B cell (primary cell): ENCODE results near the gene C6orf136. TPM values are rescaled to one million over a fixed set of nuclear protein-coding genes. Genes with fewer than 3 reads are reported as not detected.

Experiments used
- ATAC-seq: fragments of 200-7000 bp; cut with Tn5 transposase; one replicate; pipeline ENCODE4 v1.10.0; 2021; ENCODE audit warnings: low read depth, mild to moderate bottlenecking, moderate number of reproducible peaks, moderate library complexity
- CTCF ChIA-PET: fragments of 350-600 bp; sonication (Branson Sonifier 250); formaldehyde crosslinking; loops from one replicate; lab custom pipeline; 2021; ENCODE audit warnings: antibody characterized with exemption, inconsistent platforms; lab: Charles Lee
- POLR2A ChIA-PET: fragments of 350-600 bp; sonication (Branson Sonifier 250); formaldehyde crosslinking; loops from one replicate; lab custom pipeline; 2021; ENCODE audit warnings: antibody characterized with exemption; lab: Charles Lee
- DNase-seq: peaks from one replicate; pipeline ENCODE4 v3.0.0; 2013
- H2AFZ ChIP-seq: 2 replicates; pipeline ENCODE4 v1.6.1; 2012; ENCODE audit warnings: mild to moderate bottlenecking, low read depth, low read length; ENCODE audit not compliant: insufficient read depth, poor library complexity, severe bottlenecking
- H3K27ac ChIP-seq, 2 donors: 1 replicate in 1 of 2; 2 replicates in 1 of 2; pipeline ENCODE4 v1.5.1; 2012 to 2013; ENCODE audit warnings: low read length in 2 of 2, mild to moderate bottlenecking in 2 of 2, moderate library complexity in 1 of 2
- H3K27me3 ChIP-seq, 4 experiments: fragments of 200-600 bp in 1 of 4; sonication (generic) in 1 of 4; replicated peaks in 1 of 4; 1 replicate in 2 of 4; 2 replicates in 2 of 4; pipeline versions ENCODE4 v1.6.1 to v1.7.0; 2013 to 2016; ENCODE audit warnings: low read length in 3 of 4, mild to moderate bottlenecking in 2 of 4, mixed read lengths in 1 of 4, moderate library complexity in 1 of 4; ENCODE audit not compliant: insufficient read depth in 4 of 4, control insufficient read depth in 3 of 4; ENCODE audit errors: control extremely low read depth in 1 of 4
- H3K36me3 ChIP-seq, 2 experiments: replicated peaks in 1 of 2; 1 replicate in 1 of 2; 2 replicates in 1 of 2; pipeline versions ENCODE4 v1.6.1 to v1.7.1; 2013; ENCODE audit warnings: low read length in 1 of 2; ENCODE audit not compliant: insufficient read depth in 2 of 2, control insufficient read depth in 1 of 2; ENCODE audit errors: control extremely low read depth in 1 of 2, extremely low read depth in 1 of 2
- H3K4me1 ChIP-seq, 2 donors: fragments of 200-600 bp in 1 of 2; sonication (generic) in 1 of 2; 1 replicate in 1 of 2; 2 replicates in 1 of 2; pipeline versions ENCODE4 v1.5.1 to v1.6.1; 2013 to 2017; ENCODE audit warnings: low read length in 2 of 2; ENCODE audit not compliant: control insufficient read depth in 2 of 2, insufficient read depth in 2 of 2
- H3K4me2 ChIP-seq: replicated peaks from 2 replicates; pipeline ENCODE3; 2012; ENCODE audit warnings: mild to moderate bottlenecking, low read depth, low read length; ENCODE audit not compliant: poor library complexity, severe bottlenecking
- H3K4me3 ChIP-seq, 5 experiments: fragments of 200-600 bp in 1 of 5; sonication (generic) in 1 of 5; 1 replicate in 3 of 5; 2 replicates in 2 of 5; pipeline versions ENCODE4 v1.5.1 to v1.7.0; 2011 to 2016; ENCODE audit warnings: low read length in 4 of 5, mild to moderate bottlenecking in 4 of 5, low read depth in 2 of 5, control low read depth in 1 of 5, moderate library complexity in 1 of 5; ENCODE audit not compliant: insufficient read depth in 1 of 5; ENCODE audit errors: control extremely low read depth in 1 of 5, extremely low read depth in 1 of 5
- H3K79me2 ChIP-seq: fragments of 200-600 bp; sonication (generic); one replicate; pipeline ENCODE4 v1.6.0; 2016; ENCODE audit warnings: low read length; ENCODE audit not compliant: control insufficient read depth, insufficient read depth
- H3K9ac ChIP-seq: fragments of 200-600 bp; sonication (generic); 2 replicates; pipeline ENCODE4 v1.6.1; 2017; ENCODE audit warnings: mild to moderate bottlenecking, low read length, moderate library complexity
- H3K9me3 ChIP-seq, 3 donors: one replicate each; pipeline versions ENCODE4 v1.6.1 to v1.7.1; 2013; ENCODE audit warnings: low read length in 2 of 3; ENCODE audit not compliant: control insufficient read depth in 2 of 3, insufficient read depth in 1 of 3; ENCODE audit errors: control extremely low read depth in 1 of 3
- H4K20me1 ChIP-seq: 2 replicates; pipeline ENCODE4 v1.6.0; 2012; ENCODE audit warnings: mild to moderate bottlenecking, low read length; ENCODE audit not compliant: insufficient read depth, control insufficient read depth, poor library complexity, severe bottlenecking
- H3K27ac Mint-ChIP-seq: one replicate; pipeline ENCODE4 v1.8.0; 2021; ENCODE audit warnings: mixed read lengths
- H3K27me3 Mint-ChIP-seq: one replicate; pipeline ENCODE4 v1.8.0; 2021; ENCODE audit warnings: mixed read lengths
- H3K4me1 Mint-ChIP-seq: one replicate; pipeline ENCODE4 v1.8.0; 2021; ENCODE audit warnings: mixed read lengths
- H3K4me3 Mint-ChIP-seq: one replicate; pipeline ENCODE4 v1.8.0; 2021; ENCODE audit warnings: mixed read lengths
- H3K9me3 Mint-ChIP-seq: one replicate; pipeline ENCODE4 v1.8.0; 2022; ENCODE audit warnings: mixed read lengths; ENCODE audit not compliant: insufficient read depth
- CTCF ChIP-seq: fragments of 200-600 bp; IDR thresholded peaks from one replicate; pipeline ENCODE4 v1.8.0; 2022; ENCODE audit warnings: antibody characterized with exemption, mild to moderate bottlenecking
- EZH2 ChIP-seq: IDR thresholded peaks from 2 replicates; pipeline ENCODE4 v1.6.1; 2012; ENCODE audit warnings: borderline replicate concordance, low read depth, mild to moderate bottlenecking, moderate library complexity, low read length; ENCODE audit not compliant: insufficient read depth, poor library complexity, severe bottlenecking
- WGBS: methylation state at CpG from one replicate; pipeline ENCODE4 v1.1.5; 2013; ENCODE audit warnings: missing lambda C conversion rate; ENCODE audit not compliant: insufficient coverage; 5-methylcytosine and 5-hydroxymethylcytosine counted together
- intact Hi-C: fragments of 100-400 bp; cut with micrococcal nuclease; formaldehyde crosslinking; loops from one replicate; pipeline ENCODE4 v1.10.0; 2022
- polyA plus RNA-seq: library from polyadenylated mRNA; depleted of rRNA; stranded (reverse); fragments of >200 nt; gene quantifications from 2 replicates; pipeline ENCODE4 v1.2.3, GENCODE V29; 2012
- total RNA-seq, 2 donors: library from RNA; stranded (reverse); fragments of 120-200 nt in 1 of 2; gene quantifications; 1 replicate in 1 of 2; 2 replicates in 1 of 2; pipeline versions ENCODE4 v1.2.3 to v1.2.4, GENCODE V29; 2013 to 2022

C6orf136 gene
- total and polyA plus RNA-seq, 2 donors (not counting 1 experiment from before 2014, with no cell fraction given), result 36.6 to 37.2 TPM

DNA sequence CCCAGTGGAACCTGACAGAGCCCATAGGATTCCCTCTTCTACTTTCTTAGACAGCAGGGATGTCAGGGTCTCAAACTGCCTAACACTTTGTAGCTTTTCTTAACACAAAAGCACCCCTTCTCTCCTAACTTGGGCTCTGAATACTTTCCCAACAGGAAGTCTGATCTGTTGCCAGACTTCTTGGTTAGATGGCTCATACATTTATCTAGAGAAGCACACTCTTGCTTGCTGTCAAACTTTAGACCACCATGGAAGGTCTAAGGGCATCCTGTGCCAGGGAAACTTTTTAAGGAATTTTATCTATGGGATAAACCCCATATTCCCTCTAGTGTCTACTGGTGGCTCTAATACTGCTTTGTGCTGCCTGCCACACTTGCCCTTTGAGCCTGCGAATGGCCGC is 3.3 kb upstream of the C6orf136 start:
- no peaks in the 10 kb centered on the region for H3K9me3 Mint-ChIP-seq
- peaks cover 12 to 16% of the 10 kb centered on the region in 2 donors for H3K4me1 ChIP-seq
- H3K27me3 Mint-ChIP-seq, result no peaks in the 10 kb centered on the region
- CTCF ChIA-PET, result interaction anchor here (1.8 kb wide), 1 partner anchor 79 kb away, joined by 5 read pairs; no protein-coding TSS in a partner anchor
- no peak overlapping the region for H3K4me3 Mint-ChIP-seq
- peaks cover 22% of the 10 kb centered on the region for H3K4me1 Mint-ChIP-seq
- no peak overlapping the region for H3K27ac Mint-ChIP-seq
- H3K27me3 ChIP-seq, result no peaks in the 10 kb centered on the region
- no peaks in the 10 kb centered on the region for H3K9me3 ChIP-seq
- intact Hi-C loops, result no loop called here
- POLR2A ChIA-PET, result no interaction called here
- H4K20me1 ChIP-seq, result peaks cover 13% of the 10 kb centered on the region
- DNase-seq (no peak), ATAC-seq (no peak)
- TF ChIP-seq CTCF, result no peak
- no peak for TF ChIP-seq EZH2
- H3K79me2 ChIP-seq, result peaks cover 18% of the 10 kb centered on the region
- H2AFZ ChIP-seq, result no peak overlapping the region
- no CpG with 5 or more reads among the region's 2 CpGs for WGBS
- H3K36me3 ChIP-seq, result peaks cover 3 to 15% of the 10 kb centered on the region in 2 experiments
- no peak overlapping the region for H3K4me2 ChIP-seq
- H3K27ac ChIP-seq, result no peak overlapping the region
- H3K4me3 ChIP-seq, result no peak overlapping the region
- no peak overlapping the region for H3K9ac ChIP-seq

DNA sequence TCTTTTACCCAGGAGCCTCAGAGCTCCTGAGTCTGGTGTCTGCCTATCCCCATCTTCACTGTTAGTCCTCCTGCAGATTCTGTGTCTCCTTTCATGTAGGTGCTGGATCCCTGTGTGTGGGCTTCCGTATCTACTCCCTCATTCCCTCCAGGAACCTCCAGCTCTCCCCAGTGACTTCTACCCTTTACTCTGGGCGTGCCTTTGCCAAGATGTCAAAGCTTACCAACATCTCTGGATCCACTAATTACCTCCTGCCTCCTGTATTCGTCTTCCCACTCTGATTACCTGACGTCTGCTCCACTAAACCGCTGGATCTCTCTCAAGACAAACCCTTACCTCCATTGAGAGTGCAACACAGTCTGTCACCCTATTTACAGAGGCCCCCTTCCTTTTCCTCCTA is 2.2 kb upstream of the C6orf136 start:
- Histone ChIP-seq H3K36me3 (peaks cover 3 to 15% of the 10 kb centered on the region in 2 experiments), H3K4me2 (no peak overlapping the region), H4K20me1 (peaks cover 18% of the 10 kb centered on the region), H2AFZ (no peak overlapping the region), H3K79me2 (peaks cover 28% of the 10 kb centered on the region), H3K27me3 (no peaks in the 10 kb centered on the region), H3K4me3 (no peak overlapping the region), H3K27ac (no peak overlapping the region), H3K9me3 (no peaks in the 10 kb centered on the region), H3K9ac (no peak overlapping the region), H3K4me1 (peaks cover 12 to 16% of the 10 kb centered on the region in 2 donors)
- WGBS, result 77% methylated on average over 5 of the region's 5 CpGs
- DNase-seq (no peak), ATAC-seq (no peak)
- Mint-ChIP-seq H3K27me3 (no peaks in the 10 kb centered on the region), H3K27ac (no peak overlapping the region), H3K9me3 (no peaks in the 10 kb centered on the region), H3K4me3 (no peak overlapping the region), H3K4me1 (peaks cover 22% of the 10 kb centered on the region)
- intact Hi-C loops, result no loop called here
- ChIA-PET POLR2A (no interaction called here), CTCF (interaction anchor here (0.6 to 1.8 kb wide), 3 partner anchors 28 to 163 kb away, joined by 3 to 5 read pairs (median 3); partner anchors contain the start of gene DHX16)
- TF ChIP-seq CTCF (no peak), EZH2 (no peak)
